ENCODE data around the gene MICAL3. TPM values are rescaled to one million over a fixed set of nuclear protein-coding genes. Genes with fewer than 3 reads are reported as not detected.

Gene MICAL3
- total and polyA plus RNA-seq, 2 of the 8 experiments (the other 6 are each of a cell fraction or from before 2014, with no cell fraction given) = 8.3 to 41.8 TPM

GRCh38 chr22:17998913-17999312, 25.4 kb downstream of the MICAL3 start (continued):
- TF ChIP-seq CEBPB (IDR thresholded peaks at IDR 0.05; ENCODE audit: low read depth, low read length) (no peak), KDM1A (IDR thresholded peaks at IDR 0.05; ENCODE audit: borderline replicate concordance, low read length) (no peak), EP300 (IDR thresholded peaks at IDR 0.05; ENCODE audit: borderline replicate concordance in 1 of 2, low read depth in 2 of 2, low read length in 2 of 2) (no peak), HDAC2 (IDR thresholded peaks at IDR 0.05; ENCODE audit: borderline replicate concordance in 1 of 2, low read depth in 2 of 2, low read length in 2 of 2) (no peak), YY1 (IDR thresholded peaks at IDR 0.05; ENCODE audit: low read depth, low read length) (no peak), BACH1 (IDR thresholded peaks at IDR 0.05; ENCODE audit: low read length) (no peak), EGR1 (IDR thresholded peaks at IDR 0.05; ENCODE audit: borderline replicate concordance, low read depth, low read length) (no peak), ATF2 (IDR thresholded peaks at IDR 0.05; ENCODE audit: low read length) (no peak)
